Activated naive CD8-positive, alpha-beta T cell treated with anti-CD3 and anti-CD28 coated beads, Interleukin-2, amount 50 U/mL, for 24 hours (primary cell): ENCODE measurements around the gene CCL21.
A peak's percentile ranks its signal among the peaks of the same experiment; 100 is the strongest.

ENCODE experiments used
- ATAC-seq: fragments of 150-1000 bp; cut with Tn5 transposase; one replicate; pipeline ENCODE4 v1.10.0; 2021
- DNase-seq: peaks from one replicate; pipeline ENCODE4 v3.0.0; 2021
- H3K27ac Mint-ChIP-seq: one replicate; pipeline ENCODE4 v1.8.0; 2021; ENCODE audit warnings: mild to moderate bottlenecking, mixed read lengths
- H3K27me3 Mint-ChIP-seq: one replicate; pipeline ENCODE4 v1.8.0; 2021; ENCODE audit warnings: mixed read lengths
- H3K36me3 Mint-ChIP-seq: one replicate; pipeline ENCODE4 v1.8.0; 2021; ENCODE audit warnings: low read depth, mixed read lengths
- H3K4me1 Mint-ChIP-seq: one replicate; pipeline ENCODE4 v1.8.0; 2021; ENCODE audit warnings: mixed read lengths
- H3K4me3 Mint-ChIP-seq: one replicate; pipeline ENCODE4 v1.8.0; 2021; ENCODE audit warnings: mild to moderate bottlenecking, moderate library complexity, mixed read lengths
- H3K9me3 Mint-ChIP-seq: one replicate; pipeline ENCODE4 v1.8.0; 2021; ENCODE audit warnings: mixed read lengths

CCL21 gene

GRCh38 chr9:34719021-34719768, 9.3 kb upstream of the CCL21 start:
- DNase-seq: no peak
- H3K36me3 Mint-ChIP-seq: no peaks in the 10 kb centered on the region
- no peak for ATAC-seq
- peaks cover 3% of the 10 kb centered on the region for H3K27me3 Mint-ChIP-seq
- no peak overlapping the region for H3K4me3 Mint-ChIP-seq
- H3K27ac Mint-ChIP-seq: no peak overlapping the region
- no peaks in the 10 kb centered on the region for H3K9me3 Mint-ChIP-seq
- no peaks in the 10 kb centered on the region for H3K4me1 Mint-ChIP-seq

DNA sequence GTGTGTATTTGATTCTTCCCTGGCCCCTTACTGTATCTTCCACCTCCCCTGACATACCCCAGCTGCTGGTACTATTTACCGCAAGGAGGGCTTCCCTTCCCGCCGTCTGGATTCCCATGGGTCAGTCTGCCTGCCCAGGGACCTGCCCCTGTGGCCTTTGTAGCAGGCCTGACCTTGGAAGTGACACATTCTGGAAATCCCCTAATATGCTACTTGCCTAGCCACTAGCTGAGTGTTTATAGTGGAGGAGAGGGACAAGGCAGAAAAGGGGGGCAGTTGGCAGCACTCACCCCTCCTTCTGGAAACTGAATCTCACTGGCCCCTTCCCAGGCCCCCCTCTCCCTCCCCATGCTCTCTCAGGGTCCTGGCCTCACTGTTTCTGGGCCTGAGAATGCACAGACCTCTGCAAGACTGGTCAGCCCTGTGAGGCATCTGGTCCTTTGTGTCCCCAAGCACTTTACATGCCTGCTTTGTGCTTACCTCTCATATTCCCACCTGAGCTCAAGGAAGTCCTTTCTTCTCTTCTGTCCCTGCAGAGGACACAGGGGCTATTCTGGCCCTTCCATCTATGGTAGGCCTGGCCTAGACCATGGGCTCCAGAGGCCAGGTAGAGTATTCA, 8.2 kb upstream of the CCL21 start:
- no peaks in the 10 kb centered on the region for H3K4me1 Mint-ChIP-seq
- no peak overlapping the region for H3K4me3 Mint-ChIP-seq
- H3K9me3 Mint-ChIP-seq: no peaks in the 10 kb centered on the region
- peaks cover 6% of the 10 kb centered on the region for H3K27me3 Mint-ChIP-seq
- no peaks in the 10 kb centered on the region for H3K36me3 Mint-ChIP-seq
- ATAC-seq: no peak
- H3K27ac Mint-ChIP-seq: no peak overlapping the region
- DNase-seq: no peak

DNA sequence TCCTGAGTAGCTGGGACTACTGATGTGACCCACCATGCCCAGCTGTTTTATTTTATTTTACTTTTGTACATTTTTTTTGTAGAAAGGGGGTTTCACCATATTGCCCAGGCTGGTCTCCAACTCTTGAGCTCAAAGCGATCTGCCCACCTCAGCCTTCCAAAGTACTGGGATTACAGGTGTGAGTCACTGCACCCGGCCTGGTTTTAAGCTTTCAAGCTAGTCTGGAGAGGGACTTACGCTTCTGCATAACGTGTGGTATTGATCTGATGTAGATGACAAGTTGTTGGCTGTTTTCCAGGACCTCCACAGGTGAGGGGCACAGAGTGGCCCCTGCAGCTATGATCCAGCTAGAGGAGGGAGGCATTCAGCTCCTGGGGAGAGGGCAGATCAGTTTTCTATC, 6.8 kb upstream of the CCL21 start:
- Mint-ChIP-seq H3K27ac (no peak overlapping the region), H3K4me3 (no peak overlapping the region), H3K4me1 (no peaks in the 10 kb centered on the region), H3K27me3 (peaks cover 9% of the 10 kb centered on the region), H3K36me3 (no peaks in the 10 kb centered on the region), H3K9me3 (no peaks in the 10 kb centered on the region)
- DNase-seq: no peak
- no peak for ATAC-seq

GRCh38 chr9:34715639-34716215, 5.8 kb upstream of the CCL21 start:
- ATAC-seq (no peak), DNase-seq (no peak)
- no peaks in the 10 kb centered on the region for H3K4me1 Mint-ChIP-seq
- H3K4me3 Mint-ChIP-seq: no peak overlapping the region
- H3K27me3 Mint-ChIP-seq: peaks cover 10% of the 10 kb centered on the region
- H3K36me3 Mint-ChIP-seq: no peaks in the 10 kb centered on the region
- H3K9me3 Mint-ChIP-seq: no peaks in the 10 kb centered on the region
- H3K27ac Mint-ChIP-seq: no peak overlapping the region

DNA sequence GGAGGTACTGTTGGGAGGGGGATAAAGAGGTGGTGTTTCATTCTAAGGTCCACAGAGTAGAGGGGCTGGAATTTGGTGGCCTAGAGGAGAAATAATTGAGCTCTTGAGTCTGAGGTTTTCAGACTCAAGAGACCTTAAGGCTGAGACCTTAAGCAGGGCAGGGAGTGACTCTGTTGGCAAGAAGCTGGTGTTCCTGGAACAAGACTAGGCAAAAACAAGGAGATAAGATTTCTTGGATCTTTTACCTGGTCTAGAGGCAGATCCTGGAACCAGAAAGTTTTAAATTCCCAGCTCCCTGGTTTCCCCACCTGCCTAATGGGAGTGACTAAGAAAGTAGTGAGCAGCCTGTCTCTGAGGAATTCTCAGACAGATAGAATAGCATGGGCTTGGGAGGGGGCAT, 4.1 kb upstream of the CCL21 start:
- H3K4me3 Mint-ChIP-seq: no peak overlapping the region
- no peaks in the 10 kb centered on the region for H3K4me1 Mint-ChIP-seq
- H3K9me3 Mint-ChIP-seq: no peaks in the 10 kb centered on the region
- H3K27me3 Mint-ChIP-seq: peaks cover 10% of the 10 kb centered on the region
- H3K36me3 Mint-ChIP-seq: no peaks in the 10 kb centered on the region
- H3K27ac Mint-ChIP-seq: no peak overlapping the region
- DNase-seq (no peak), ATAC-seq (no peak)

GRCh38 chr9:34712140-34712539, 2.2 kb upstream of the CCL21 start:
- ATAC-seq (no peak), DNase-seq (no peak)
- Mint-ChIP-seq H3K4me3 (no peak overlapping the region), H3K27me3 (peaks cover 10% of the 10 kb centered on the region), H3K9me3 (no peaks in the 10 kb centered on the region), H3K36me3 (no peaks in the 10 kb centered on the region), H3K27ac (no peak overlapping the region), H3K4me1 (no peaks in the 10 kb centered on the region)

DNA sequence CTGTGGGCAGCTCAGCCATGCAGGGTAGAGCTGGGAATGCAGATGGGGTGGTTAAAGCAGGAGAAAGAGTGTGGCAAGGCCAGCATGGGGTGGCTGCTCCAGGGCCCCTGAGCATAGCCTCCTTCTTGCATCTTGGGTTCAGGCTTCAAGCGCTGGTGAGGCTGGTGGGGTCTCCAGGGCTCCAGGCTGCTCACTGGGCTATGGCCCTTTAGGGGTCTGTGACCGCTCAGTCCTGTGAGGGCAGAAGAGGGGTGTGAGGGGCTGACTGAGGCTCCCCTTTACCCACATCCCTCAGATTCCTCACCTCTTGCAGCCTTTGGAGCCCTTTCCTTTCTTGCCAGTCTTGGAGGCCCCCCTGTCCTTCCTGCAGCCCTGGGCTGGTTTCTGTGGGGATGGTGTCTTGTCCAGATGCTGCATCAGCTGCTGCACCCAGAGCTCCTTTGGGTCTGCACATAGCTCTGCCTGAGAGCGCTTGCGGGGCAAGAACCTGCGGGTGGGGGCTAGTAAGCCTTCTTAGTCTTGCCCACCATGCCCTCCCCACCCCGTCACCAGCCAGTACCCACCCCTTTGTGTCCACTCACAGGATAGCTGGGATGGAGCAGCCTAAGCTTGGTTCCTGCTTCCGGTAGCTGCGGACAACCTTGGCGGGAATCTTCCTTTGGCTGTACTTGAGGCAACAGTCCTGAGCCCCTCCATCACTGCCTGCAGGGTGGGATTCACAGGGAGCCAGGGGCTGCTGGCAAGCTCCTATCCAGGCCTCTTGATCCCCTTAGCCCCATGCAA, 549 bp downstream of the CCL21 start:
- Mint-ChIP-seq H3K4me3 (no peak overlapping the region), H3K4me1 (no peaks in the 10 kb centered on the region), H3K27ac (no peak overlapping the region), H3K9me3 (no peaks in the 10 kb centered on the region), H3K27me3 (peaks cover 7% of the 10 kb centered on the region), H3K36me3 (no peaks in the 10 kb centered on the region)
- DNase-seq (no peak), ATAC-seq (peak; percentile 10)

- H3K4me1 Mint-ChIP-seq: no peaks in the 10 kb centered on the region
- no peak overlapping the region for H3K27ac Mint-ChIP-seq
- no peak for DNase-seq
- no peak overlapping the region for H3K4me3 Mint-ChIP-seq
- no peaks in the 10 kb centered on the region for H3K9me3 Mint-ChIP-seq
- H3K27me3 Mint-ChIP-seq: peaks cover 3% of the 10 kb centered on the region
- no peaks in the 10 kb centered on the region for H3K36me3 Mint-ChIP-seq
- ATAC-seq: no peak
Measured at GRCh38 chr9:34707130-34707529, 2.8 kb downstream of the CCL21 start.

DNA sequence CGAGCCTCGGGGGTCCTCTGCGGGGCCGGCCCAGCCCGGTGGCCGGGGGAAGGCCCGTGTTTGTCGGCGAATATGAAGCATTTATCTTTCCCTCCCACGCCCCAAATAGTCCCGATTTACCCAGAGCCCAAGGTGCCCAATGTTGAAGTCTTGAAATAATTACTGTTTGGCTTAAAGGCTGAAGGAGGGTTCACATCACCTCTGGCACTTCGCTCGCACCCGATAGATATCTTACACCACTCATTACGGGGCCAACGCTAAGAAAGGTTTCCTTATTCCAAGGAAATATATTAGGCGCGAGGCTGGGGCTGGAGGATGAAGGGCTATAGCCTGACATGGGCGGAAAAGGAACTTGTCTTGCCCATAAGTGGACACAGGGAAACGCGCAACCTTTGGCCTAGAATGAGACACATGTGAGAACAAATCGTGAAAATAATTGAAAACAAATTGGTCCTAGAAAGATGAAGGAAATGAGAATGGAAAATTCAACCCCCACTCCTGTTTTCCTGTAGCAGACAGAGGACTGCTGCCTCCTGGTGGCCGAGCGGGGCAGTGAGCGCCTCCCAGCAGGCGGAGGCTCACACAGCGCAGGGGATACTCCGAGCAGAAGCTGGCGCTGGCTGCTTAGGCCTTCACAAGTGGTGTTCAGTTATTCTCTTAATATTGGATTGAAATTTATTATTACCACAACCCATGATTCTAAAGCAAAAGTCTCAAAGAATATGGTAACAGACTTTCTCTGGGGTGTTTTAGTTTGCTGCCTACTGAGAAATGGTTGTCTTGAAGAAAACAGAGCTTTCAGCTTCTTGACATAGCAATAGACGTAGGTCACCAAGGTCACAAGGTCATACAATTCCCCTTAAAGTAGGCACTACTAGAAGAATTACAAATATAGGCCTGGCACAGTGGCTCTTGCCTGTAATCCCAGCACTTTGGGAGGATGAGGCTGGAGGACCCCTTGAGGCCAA, 7.9 kb downstream of the CCL21 start:
- peaks cover 11% of the 10 kb centered on the region for H3K27me3 Mint-ChIP-seq
- no peaks in the 10 kb centered on the region for H3K36me3 Mint-ChIP-seq
- ATAC-seq (peak; percentile 82), DNase-seq (peak; percentile 91)
- no peaks in the 10 kb centered on the region for H3K9me3 Mint-ChIP-seq
- H3K4me3 Mint-ChIP-seq: peak overlapping the region; percentile 76
- peak overlapping the region; percentile 38 for H3K27ac Mint-ChIP-seq
- peaks cover 4% of the 10 kb centered on the region for H3K4me1 Mint-ChIP-seq

GRCh38 chr9:34701023-34701768, 8.7 kb downstream of the CCL21 start:
- H3K27me3 Mint-ChIP-seq: peaks cover 11% of the 10 kb centered on the region
- ATAC-seq: peak; percentile 94
- peak overlapping the region; percentile 76 for H3K4me3 Mint-ChIP-seq
- H3K36me3 Mint-ChIP-seq: no peaks in the 10 kb centered on the region
- DNase-seq: peak; percentile 87
- H3K9me3 Mint-ChIP-seq: no peaks in the 10 kb centered on the region
- no peak overlapping the region for H3K27ac Mint-ChIP-seq
- H3K4me1 Mint-ChIP-seq: peaks cover 4% of the 10 kb centered on the region

- ATAC-seq: no peak
- Mint-ChIP-seq H3K36me3 (no peaks in the 10 kb centered on the region), H3K4me3 (no peak overlapping the region), H3K4me1 (no peaks in the 10 kb centered on the region), H3K27ac (no peak overlapping the region), H3K27me3 (peaks cover 2% of the 10 kb centered on the region), H3K9me3 (no peaks in the 10 kb centered on the region)
- no peak for DNase-seq
Measured at GRCh38 chr9:34694811-34695210, 15.1 kb downstream of the CCL21 start.

DNA sequence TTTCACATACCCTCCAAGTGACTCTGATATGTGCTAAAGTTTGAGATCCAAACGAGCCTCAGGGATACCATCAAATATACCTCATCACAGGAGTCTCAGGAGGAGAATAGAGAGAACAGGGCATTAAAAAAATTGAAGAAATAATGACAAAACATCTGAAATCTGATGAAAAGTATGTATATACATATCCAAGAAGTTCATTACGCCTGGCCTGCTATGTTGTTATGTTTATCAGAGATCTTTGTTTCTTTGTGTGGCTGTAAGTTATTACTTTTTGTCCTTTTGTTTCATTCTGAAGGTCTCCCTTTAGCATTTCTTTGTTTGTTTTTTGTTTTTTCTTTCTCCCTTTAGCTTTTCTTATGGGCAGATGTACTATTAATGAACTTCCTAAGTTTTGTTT, 16.4 kb downstream of the CCL21 start:
- Mint-ChIP-seq H3K27me3 (no peaks in the 10 kb centered on the region), H3K27ac (no peak overlapping the region), H3K4me1 (no peaks in the 10 kb centered on the region), H3K4me3 (no peak overlapping the region), H3K9me3 (no peaks in the 10 kb centered on the region), H3K36me3 (no peaks in the 10 kb centered on the region)
- DNase-seq (no peak), ATAC-seq (no peak)

GRCh38 chr9:34691936-34692315, 18.0 kb downstream of the CCL21 start:
- no peak overlapping the region for H3K4me3 Mint-ChIP-seq
- H3K27me3 Mint-ChIP-seq: no peaks in the 10 kb centered on the region
- H3K36me3 Mint-ChIP-seq: no peaks in the 10 kb centered on the region
- H3K4me1 Mint-ChIP-seq: no peaks in the 10 kb centered on the region
- no peak for DNase-seq
- H3K27ac Mint-ChIP-seq: no peak overlapping the region
- no peaks in the 10 kb centered on the region for H3K9me3 Mint-ChIP-seq
- ATAC-seq: no peak
